A549 (cell line): ENCODE measurements around the gene CRB2. TPM values are rescaled to one million over a fixed set of nuclear protein-coding genes. Genes with fewer than 3 reads are reported as not detected.

Experiments
- ATAC-seq, 2 experiments: fragments of 200-7000 bp in 1 of 2; fragments of >200 bp in 1 of 2; cut with Nextera tagmentation in 1 of 2; cut with Tn5 transposase in 1 of 2; 3 replicates each; pipeline versions ENCODE4 v1.8.0 to v1.9.1; 2018 to 2020; ENCODE audit warnings: mild to moderate bottlenecking in 1 of 2, moderate library complexity in 1 of 2
- CTCF ChIA-PET: fragments of 300-600 bp; sonication (Branson Sonifier 250); formaldehyde crosslinking; extraction: SDS; loops from one replicate; lab custom pipeline; 2021; ENCODE audit warnings: antibody characterized with exemption, inconsistent platforms; lab: Yijun Ruan, JAX
- POLR2A ChIA-PET: fragments of 350-600 bp; formaldehyde crosslinking; extraction: SDS; loops from one replicate; lab custom pipeline; 2021; ENCODE audit warnings: antibody characterized with exemption, inconsistent platforms; lab: Yijun Ruan, JAX
- DNase-seq, 2 experiments: peaks; one replicate each; pipeline versions ENCODE4 v3.0.0 to v3.0.0-alpha.2; 2011 to 2016; ENCODE audit warnings: low read depth in 1 of 2, low spot score in 1 of 2
- FAIRE-seq: peaks from 2 replicates; lab custom pipeline; 2011; peaks lifted over from hg19 to GRCh38; lab: Jason Lieb, UNC
- H3K27ac ChIP-seq, 2 experiments: fragments of >200 bp; sonication (Bioruptor Twin); formaldehyde crosslinking; 3 replicates each; pipeline ENCODE4 v1.5.1; 2016 to 2017
- H3K4me1 ChIP-seq: fragments of >200 bp; sonication (Bioruptor Twin); formaldehyde crosslinking; 3 replicates; pipeline ENCODE4 v1.6.1; 2016
- H3K4me2 ChIP-seq: fragments of >200 bp; sonication (Bioruptor Twin); formaldehyde crosslinking; 3 replicates; pipeline ENCODE4 v1.6.1; 2016
- H3K4me3 ChIP-seq: fragments of >200 bp; sonication (Bioruptor Twin); formaldehyde crosslinking; 3 replicates; pipeline ENCODE4 v1.5.1; 2016
- H3K9me3 ChIP-seq: fragments of >200 bp; sonication (Bioruptor Twin); formaldehyde crosslinking; 3 replicates; pipeline ENCODE4 v1.6.1; 2016
- CBX8 ChIP-seq: fragments of 200-600 bp; sonication (generic); IDR thresholded peaks from 2 replicates; pipeline ENCODE4 v1.6.1; 2016
- CEBPB ChIP-seq, 2 experiments: fragments of >200 bp in 1 of 2; sonication (Bioruptor Twin) in 1 of 2; formaldehyde crosslinking in 1 of 2; IDR thresholded peaks; 2 replicates each; pipeline ENCODE4 v1.6.1; 2012 to 2016
- CHD2 ChIP-seq: fragments of 150-350 bp; IDR thresholded peaks from 2 replicates; pipeline ENCODE4 v1.6.1; 2014; ENCODE audit warnings: low read length; ENCODE audit not compliant: partially characterized antibody
- CHD4 ChIP-seq: fragments of 200-600 bp; sonication (generic); IDR thresholded peaks from 2 replicates; pipeline ENCODE4 v1.6.1; 2016; ENCODE audit warnings: antibody characterized with exemption, mild to moderate bottlenecking, borderline replicate concordance
- EHF ChIP-seq: fragments of 250-450 bp; sonication (Bioruptor Pico); IDR thresholded peaks from 2 replicates; pipeline ENCODE4 v1.5.0; 2020; ENCODE audit warnings: mild to moderate bottlenecking
- EHMT2 ChIP-seq: fragments of 200-600 bp; sonication (generic); IDR thresholded peaks from 2 replicates; pipeline ENCODE4 v1.6.1; 2016; ENCODE audit warnings: antibody characterized with exemption, low read depth, mild to moderate bottlenecking, moderate library complexity
- EP300 ChIP-seq, 2 experiments: fragments of >200 bp; sonication (Bioruptor Twin); formaldehyde crosslinking; IDR thresholded peaks; 2 replicates in 1 of 2; 3 replicates in 1 of 2; pipeline ENCODE4 v1.6.1; 2016 to 2017
- FOSB ChIP-seq: fragments of 250-450 bp; sonication (Bioruptor Pico); IDR thresholded peaks from 2 replicates; pipeline ENCODE4 v1.5.0; 2020; ENCODE audit warnings: mild to moderate bottlenecking, moderate library complexity
- FOSL2 ChIP-seq, 2 experiments: fragments of 450-650 bp in 1 of 2; fragments of >200 bp in 1 of 2; sonication (Bioruptor Twin) in 1 of 2; formaldehyde crosslinking; IDR thresholded peaks; 2 replicates each; pipeline versions ENCODE4 v1.5.0 to v1.6.1; 2016 to 2020; ENCODE audit warnings: mild to moderate bottlenecking in 1 of 2, moderate library complexity in 1 of 2
- FOXS1 ChIP-seq: fragments of 250-450 bp; sonication (Bioruptor Pico); IDR thresholded peaks from 2 replicates; pipeline ENCODE4 v1.5.0; 2020; ENCODE audit warnings: mild to moderate bottlenecking, moderate library complexity
- GATA3 ChIP-seq: IDR thresholded peaks from 2 replicates; pipeline ENCODE4 v1.6.1; 2012; ENCODE audit warnings: borderline replicate concordance
- HDAC2 ChIP-seq: fragments of 200-600 bp; sonication (generic); IDR thresholded peaks from 2 replicates; pipeline ENCODE4 v1.6.1; 2016
- KDM1A ChIP-seq: fragments of 200-600 bp; sonication (generic); IDR thresholded peaks from 2 replicates; pipeline ENCODE4 v1.6.1; 2016; ENCODE audit warnings: low read depth, mild to moderate bottlenecking
- MAFK ChIP-seq: fragments of 450-650 bp; IDR thresholded peaks from 2 replicates; pipeline ENCODE4 v1.6.1; 2014; ENCODE audit not compliant: partially characterized antibody
- MAZ ChIP-seq: fragments of 150-350 bp; IDR thresholded peaks from 2 replicates; pipeline ENCODE4 v1.6.1; 2014; ENCODE audit warnings: antibody characterized with exemption, low read depth, low read length, borderline replicate concordance
- NFE2L2 ChIP-seq: fragments of 150-350 bp; conservative IDR thresholded peaks from 2 replicates; pipeline ENCODE4 v1.6.1; 2014; ENCODE audit warnings: low read length
- POLR2A ChIP-seq: IDR thresholded peaks from 2 replicates; pipeline ENCODE4 v1.6.1; 2012; ENCODE audit warnings: mild to moderate bottlenecking, low read length
- RARB ChIP-seq: fragments of 250-450 bp; sonication (Bioruptor Pico); IDR thresholded peaks from 2 replicates; pipeline ENCODE4 v1.8.0; 2021; ENCODE audit warnings: mild to moderate bottlenecking, moderate library complexity
- RCOR1 ChIP-seq: fragments of 150-350 bp; IDR thresholded peaks from 2 replicates; pipeline ENCODE4 v1.6.1; 2014; ENCODE audit warnings: antibody characterized with exemption, low read length, low read depth
- RFX5 ChIP-seq: fragments of 450-650 bp; IDR thresholded peaks from 2 replicates; pipeline ENCODE4 v1.7.1; 2014; ENCODE audit warnings: antibody characterized with exemption, mild to moderate bottlenecking, moderate library complexity
- SMC3 ChIP-seq: fragments of >200 bp; sonication (Bioruptor Twin); formaldehyde crosslinking; IDR thresholded peaks from 3 replicates; pipeline ENCODE4 v1.6.1; 2018; ENCODE audit warnings: inconsistent platforms
- SREBF2 ChIP-seq: fragments of 450-650 bp; IDR thresholded peaks from 2 replicates; pipeline ENCODE4 v1.6.1; 2014; ENCODE audit warnings: mild to moderate bottlenecking, moderate library complexity
- ZC3H11A ChIP-seq: fragments of 450-650 bp; IDR thresholded peaks from 2 replicates; pipeline ENCODE4 v1.6.1; 2014; ENCODE audit warnings: antibody characterized with exemption, mild to moderate bottlenecking
- ZFP36 ChIP-seq: fragments of 450-650 bp; IDR thresholded peaks from 2 replicates; pipeline ENCODE4 v1.6.1; 2014; ENCODE audit warnings: borderline replicate concordance; ENCODE audit not compliant: partially characterized antibody
- WGBS: methylation state at CpG from one replicate; pipeline ENCODE4 v1.1.6; 2017; ENCODE audit errors: missing lambda C conversion rate; 5-methylcytosine and 5-hydroxymethylcytosine counted together
- polyA plus RNA-seq, 4 experiments: library from polyadenylated mRNA; depleted of rRNA in 3 of 4; stranded (reverse); fragments of >200 nt; fragmentation: RNase III in 1 of 4; extraction: RNeasy Plus Mini Kit Qiagen cat#74134 plus additional on column Dnase treatment in 1 of 4; gene quantifications; 2 replicates in 3 of 4; 3 replicates in 1 of 4; pipeline ENCODE4 v1.2.3, GENCODE V29; 2011 to 2017
- TF ChIP-seq, protein P1 (sequence below): fragments of 150-350 bp; IDR thresholded peaks from 2 replicates; pipeline ENCODE4 v1.6.1; 2014; ENCODE audit warnings: low read depth, mild to moderate bottlenecking, low read length
- TF ChIP-seq, protein P2 (sequence below): IDR thresholded peaks from 2 replicates; pipeline ENCODE4 v1.6.1; 2012; ENCODE audit warnings: low read depth, borderline replicate concordance
- TF ChIP-seq, protein P3 (sequence below): IDR thresholded peaks from 2 replicates; pipeline ENCODE4 v1.6.1; 2012
- TF ChIP-seq, protein P4 (sequence below): fragments of 200-600 bp; sonication (generic); IDR thresholded peaks from 2 replicates; pipeline ENCODE4 v1.6.1; 2016; ENCODE audit warnings: antibody characterized with exemption, mild to moderate bottlenecking, moderate library complexity

The CRB2 gene
- polyA plus RNA-seq, 2 of the 4 experiments (the other 2 are of a cell fraction): 0.01 to 0.05 TPM

DNA sequence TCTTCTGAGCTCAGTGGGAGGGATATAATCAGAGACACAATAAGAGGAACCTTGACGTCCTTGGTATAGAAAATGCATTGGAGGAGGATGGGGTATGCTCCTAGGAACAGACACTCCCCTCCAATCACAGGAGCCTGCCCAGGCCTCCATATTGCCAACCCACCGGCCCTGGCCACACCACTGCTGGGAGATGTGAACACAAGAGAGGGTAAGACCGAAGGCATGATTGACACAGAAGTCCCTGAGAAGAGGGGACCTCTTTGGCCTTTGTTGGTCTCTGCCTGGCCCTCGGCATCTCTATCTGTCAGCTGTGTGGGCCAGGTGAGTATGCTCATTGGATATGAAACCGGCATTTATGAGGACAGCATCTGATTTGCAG is 62.0 kb downstream of the CRB2 start:
- Histone ChIP-seq H3K4me1 (no peaks in the 10 kb centered on the region), H3K4me2 (no peak overlapping the region), H3K4me3 (no peak overlapping the region), H3K9me3 (no peaks in the 10 kb centered on the region), H3K27ac (no peak overlapping the region)
- CTCF ChIA-PET: interaction anchor here (2.5 kb wide), 1 partner anchor 18 kb away, joined by 7 read pairs; no protein-coding TSS in a partner anchor
- POLR2A ChIA-PET: no interaction called here
- no peak for FAIRE-seq
- no peak for ATAC-seq
- 86% methylated on average over 5 of the region's 5 CpGs for WGBS
- no peak for DNase-seq
- no peak for TF ChIP-seq RCOR1
- TF ChIP-seq, protein P1, sequence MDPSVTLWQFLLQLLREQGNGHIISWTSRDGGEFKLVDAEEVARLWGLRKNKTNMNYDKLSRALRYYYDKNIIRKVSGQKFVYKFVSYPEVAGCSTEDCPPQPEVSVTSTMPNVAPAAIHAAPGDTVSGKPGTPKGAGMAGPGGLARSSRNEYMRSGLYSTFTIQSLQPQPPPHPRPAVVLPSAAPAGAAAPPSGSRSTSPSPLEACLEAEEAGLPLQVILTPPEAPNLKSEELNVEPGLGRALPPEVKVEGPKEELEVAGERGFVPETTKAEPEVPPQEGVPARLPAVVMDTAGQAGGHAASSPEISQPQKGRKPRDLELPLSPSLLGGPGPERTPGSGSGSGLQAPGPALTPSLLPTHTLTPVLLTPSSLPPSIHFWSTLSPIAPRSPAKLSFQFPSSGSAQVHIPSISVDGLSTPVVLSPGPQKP: no peak
- TF ChIP-seq MAZ: no peak
- TF ChIP-seq EHF (CRISPR knock-in tag): no peak
- TF ChIP-seq, protein P2, sequence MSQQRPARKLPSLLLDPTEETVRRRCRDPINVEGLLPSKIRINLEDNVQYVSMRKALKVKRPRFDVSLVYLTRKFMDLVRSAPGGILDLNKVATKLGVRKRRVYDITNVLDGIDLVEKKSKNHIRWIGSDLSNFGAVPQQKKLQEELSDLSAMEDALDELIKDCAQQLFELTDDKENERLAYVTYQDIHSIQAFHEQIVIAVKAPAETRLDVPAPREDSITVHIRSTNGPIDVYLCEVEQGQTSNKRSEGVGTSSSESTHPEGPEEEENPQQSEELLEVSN: no peak
- TF ChIP-seq, protein P3, sequence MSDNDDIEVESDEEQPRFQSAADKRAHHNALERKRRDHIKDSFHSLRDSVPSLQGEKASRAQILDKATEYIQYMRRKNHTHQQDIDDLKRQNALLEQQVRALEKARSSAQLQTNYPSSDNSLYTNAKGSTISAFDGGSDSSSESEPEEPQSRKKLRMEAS: no peak
- TF ChIP-seq EP300 (IDR thresholded peaks at IDR 0.05): no peak
- no peak for TF ChIP-seq NFE2L2
- no peak for TF ChIP-seq CBX8
- TF ChIP-seq, protein P4, sequence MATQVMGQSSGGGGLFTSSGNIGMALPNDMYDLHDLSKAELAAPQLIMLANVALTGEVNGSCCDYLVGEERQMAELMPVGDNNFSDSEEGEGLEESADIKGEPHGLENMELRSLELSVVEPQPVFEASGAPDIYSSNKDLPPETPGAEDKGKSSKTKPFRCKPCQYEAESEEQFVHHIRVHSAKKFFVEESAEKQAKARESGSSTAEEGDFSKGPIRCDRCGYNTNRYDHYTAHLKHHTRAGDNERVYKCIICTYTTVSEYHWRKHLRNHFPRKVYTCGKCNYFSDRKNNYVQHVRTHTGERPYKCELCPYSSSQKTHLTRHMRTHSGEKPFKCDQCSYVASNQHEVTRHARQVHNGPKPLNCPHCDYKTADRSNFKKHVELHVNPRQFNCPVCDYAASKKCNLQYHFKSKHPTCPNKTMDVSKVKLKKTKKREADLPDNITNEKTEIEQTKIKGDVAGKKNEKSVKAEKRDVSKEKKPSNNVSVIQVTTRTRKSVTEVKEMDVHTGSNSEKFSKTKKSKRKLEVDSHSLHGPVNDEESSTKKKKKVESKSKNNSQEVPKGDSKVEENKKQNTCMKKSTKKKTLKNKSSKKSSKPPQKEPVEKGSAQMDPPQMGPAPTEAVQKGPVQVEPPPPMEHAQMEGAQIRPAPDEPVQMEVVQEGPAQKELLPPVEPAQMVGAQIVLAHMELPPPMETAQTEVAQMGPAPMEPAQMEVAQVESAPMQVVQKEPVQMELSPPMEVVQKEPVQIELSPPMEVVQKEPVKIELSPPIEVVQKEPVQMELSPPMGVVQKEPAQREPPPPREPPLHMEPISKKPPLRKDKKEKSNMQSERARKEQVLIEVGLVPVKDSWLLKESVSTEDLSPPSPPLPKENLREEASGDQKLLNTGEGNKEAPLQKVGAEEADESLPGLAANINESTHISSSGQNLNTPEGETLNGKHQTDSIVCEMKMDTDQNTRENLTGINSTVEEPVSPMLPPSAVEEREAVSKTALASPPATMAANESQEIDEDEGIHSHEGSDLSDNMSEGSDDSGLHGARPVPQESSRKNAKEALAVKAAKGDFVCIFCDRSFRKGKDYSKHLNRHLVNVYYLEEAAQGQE: no peak
- no peak for TF ChIP-seq CHD4
- TF ChIP-seq FOXS1 (CRISPR knock-in tag): no peak
- no peak for TF ChIP-seq RARB (CRISPR knock-in tag)
- no peak for TF ChIP-seq SREBF2
- TF ChIP-seq ZFP36: no peak
- TF ChIP-seq, all 56 proteins: peak for 0

DNA sequence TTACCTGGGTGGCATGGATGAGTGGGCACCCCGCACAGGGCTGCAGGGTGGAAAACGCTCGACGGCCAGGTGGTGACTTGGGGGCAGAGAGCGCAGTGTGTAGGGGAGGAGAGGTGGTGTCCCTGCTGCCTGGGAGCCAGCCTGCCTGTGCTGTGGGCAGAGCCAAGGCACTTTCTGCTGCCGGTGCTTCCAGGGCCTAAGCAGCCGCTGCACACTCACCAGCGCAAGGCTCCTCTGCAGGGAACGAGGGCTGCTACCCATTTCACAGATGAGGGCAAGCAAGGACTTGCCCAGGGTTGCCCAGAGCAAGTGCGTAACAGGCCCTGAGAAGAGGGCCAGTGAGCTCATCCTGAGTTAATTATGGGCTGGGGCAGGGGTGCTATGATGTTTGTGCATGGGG is 62.5 kb downstream of the CRB2 start:
- DNase-seq: no peak
- no peak for TF ChIP-seq KDM1A
- TF ChIP-seq FOSB (CRISPR knock-in tag): no peak
- TF ChIP-seq RARB (CRISPR knock-in tag): no peak
- TF ChIP-seq CHD2: no peak
- TF ChIP-seq, protein P2: no peak
- TF ChIP-seq EHMT2: no peak
- TF ChIP-seq HDAC2: no peak
- no peak for TF ChIP-seq POLR2A
- no peak for TF ChIP-seq SMC3
- no peak for TF ChIP-seq ZC3H11A
- no peak for TF ChIP-seq EP300 (IDR thresholded peaks at IDR 0.05)
- no peak for TF ChIP-seq CEBPB (IDR thresholded peaks at IDR 0.05)
- TF ChIP-seq, protein P3: no peak
- no peak for TF ChIP-seq MAFK
- TF ChIP-seq RFX5: no peak
- no peak for TF ChIP-seq EHF (CRISPR knock-in tag)
- no peak for TF ChIP-seq MAZ
- no peak for TF ChIP-seq GATA3
- no peak for TF ChIP-seq CBX8
- TF ChIP-seq FOSL2 (IDR thresholded peaks at IDR 0.05): no peak
- no peak for TF ChIP-seq FOSL2 (CRISPR knock-in tag; IDR thresholded peaks at IDR 0.05)
- H3K9me3 ChIP-seq: no peaks in the 10 kb centered on the region
- ATAC-seq: no peak
- 85% methylated on average over 9 of the region's 10 CpGs for WGBS
- ChIA-PET CTCF (no interaction called here), POLR2A (no interaction called here)
- no peaks in the 10 kb centered on the region for H3K4me1 ChIP-seq
- H3K4me2 ChIP-seq: no peak overlapping the region
- FAIRE-seq: no peak
- no peak overlapping the region for H3K4me3 ChIP-seq
- no peak overlapping the region for H3K27ac ChIP-seq
